Right atrium auricular region (tissue), 2 donors: Measurements from ENCODE around the gene RNLS. TPM values are rescaled to one million over a fixed set of nuclear protein-coding genes. Genes with fewer than 3 reads are reported as not detected.

Experiments used
- DNase-seq: peaks from one replicate; pipeline ENCODE4 v3.0.0-alpha.2; 2019; ENCODE audit warnings: low spot score
- H3K27ac ChIP-seq, 2 donors: fragments of 200-600 bp; sonication (generic); 1 replicate in 1 of 2; 2 replicates in 1 of 2; pipeline ENCODE4 v1.5.1; 2016 to 2019
- H3K27me3 ChIP-seq, 2 donors: fragments of 200-600 bp; sonication (generic); one replicate each; pipeline versions ENCODE4 v1.5.1 to v1.6.0; 2017 to 2019
- H3K36me3 ChIP-seq: fragments of 200-600 bp; sonication (generic); one replicate; pipeline ENCODE4 v1.5.1; 2016
- H3K4me1 ChIP-seq, 2 donors: fragments of 200-600 bp; sonication (generic); one replicate each; pipeline versions ENCODE4 v1.5.1 to v1.6.0; 2017 to 2019
- H3K4me3 ChIP-seq, 2 donors: fragments of 200-600 bp; sonication (generic); 1 replicate in 1 of 2; 2 replicates in 1 of 2; pipeline ENCODE4 v1.5.1; 2017 to 2019; ENCODE audit warnings: mild to moderate bottlenecking in 1 of 2, moderate library complexity in 1 of 2
- H3K9me3 ChIP-seq, 2 donors: fragments of 200-600 bp; sonication (generic); one replicate each; pipeline ENCODE4 v1.5.1; 2019
- CTCF ChIP-seq, 2 donors: fragments of 200-600 bp; sonication (generic); IDR thresholded peaks; one replicate each; pipeline ENCODE4 v1.5.1; 2019; ENCODE audit warnings: antibody characterized with exemption in 2 of 2
- total RNA-seq, 2 donors: library from RNA; depleted of rRNA; stranded (reverse); fragments of >200 nt; gene quantifications; one replicate each; pipeline ENCODE4 v1.1.0, GENCODE V29; 2016

RNLS gene
- total RNA-seq, 2 donors from 2014 or later, result 14.9 to 26.8 TPM

- no peak for DNase-seq
- Histone ChIP-seq H3K36me3 (no peaks in the 10 kb centered on the region), H3K27me3 (no peaks in the 10 kb centered on the region), H3K4me1 (peaks cover 0 to 7% of the 10 kb centered on the region in 2 donors), H3K9me3 (no peaks in the 10 kb centered on the region), H3K4me3 (no peak overlapping the region), H3K27ac (no peak overlapping the region)
- no peak for TF ChIP-seq CTCF (IDR thresholded peaks at IDR 0.05)
Measured at GRCh38 chr10:88416801-88417200, 166.3 kb downstream of the RNLS start.

GRCh38 chr10:88415533-88416130 lies 167.5 kb downstream of the RNLS start:
- no peak for TF ChIP-seq CTCF (IDR thresholded peaks at IDR 0.05)
- Histone ChIP-seq H3K27ac (no peak overlapping the region), H3K27me3 (no peaks in the 10 kb centered on the region), H3K9me3 (no peaks in the 10 kb centered on the region), H3K4me3 (no peak overlapping the region), H3K36me3 (no peaks in the 10 kb centered on the region), H3K4me1 (peaks cover 0 to 7% of the 10 kb centered on the region in 2 donors)
- no peak for DNase-seq

- H3K27me3 ChIP-seq, result no peaks in the 10 kb centered on the region
- H3K27ac ChIP-seq, result no peak overlapping the region
- no peak for DNase-seq
- H3K9me3 ChIP-seq, result no peaks in the 10 kb centered on the region
- no peak overlapping the region for H3K4me3 ChIP-seq
- H3K4me1 ChIP-seq, result peaks cover 0 to 7% of the 10 kb centered on the region in 2 donors
- no peak for TF ChIP-seq CTCF (IDR thresholded peaks at IDR 0.05)
- H3K36me3 ChIP-seq, result no peaks in the 10 kb centered on the region
Measured at GRCh38 chr10:88413412-88413811, 169.7 kb downstream of the RNLS start.

- no peak overlapping the region for H3K27ac ChIP-seq
- H3K27me3 ChIP-seq, result no peaks in the 10 kb centered on the region
- no peak for DNase-seq
- no peak for TF ChIP-seq CTCF (IDR thresholded peaks at IDR 0.05)
- H3K36me3 ChIP-seq, result no peaks in the 10 kb centered on the region
- no peaks in the 10 kb centered on the region for H3K9me3 ChIP-seq
- H3K4me3 ChIP-seq, result no peak overlapping the region
- H3K4me1 ChIP-seq, result no peaks in the 10 kb centered on the region
Measured at GRCh38 chr10:88411772-88412349, 171.3 kb downstream of the RNLS start.

- DNase-seq, result no peak
- Histone ChIP-seq H3K9me3 (no peaks in the 10 kb centered on the region), H3K4me3 (no peak overlapping the region), H3K27me3 (no peaks in the 10 kb centered on the region), H3K4me1 (no peaks in the 10 kb centered on the region), H3K36me3 (no peaks in the 10 kb centered on the region), H3K27ac (no peak overlapping the region)
- TF ChIP-seq CTCF (IDR thresholded peaks at IDR 0.05), result no peak
Measured at GRCh38 chr10:88409824-88410223, 173.3 kb downstream of the RNLS start.

GRCh38 chr10:88409236-88409635 lies 173.9 kb downstream of the RNLS start:
- H3K27me3 ChIP-seq, result no peaks in the 10 kb centered on the region
- H3K9me3 ChIP-seq, result no peaks in the 10 kb centered on the region
- H3K27ac ChIP-seq, result no peak overlapping the region
- no peak for DNase-seq
- no peak overlapping the region for H3K4me3 ChIP-seq
- H3K36me3 ChIP-seq, result no peaks in the 10 kb centered on the region
- TF ChIP-seq CTCF (IDR thresholded peaks at IDR 0.05), result no peak
- no peaks in the 10 kb centered on the region for H3K4me1 ChIP-seq
